Measurements from ENCODE around the gene METTL26. TPM values are rescaled to one million over a fixed set of nuclear protein-coding genes. Genes with fewer than 3 reads are reported as not detected.

METTL26 gene
- total and polyA plus RNA-seq, 8 donors: 18.8 to 130 (median 27.2) TPM

- Histone ChIP-seq H3K27ac (no peak overlapping the region), H3K4me3 (no peak overlapping the region), H3K4me1 (peaks cover 3 to 6% (median 5%) of the 10 kb centered on the region in 3 donors), H3K27me3 (no peaks in the 10 kb centered on the region), H3K9me3 (no peaks in the 10 kb centered on the region), H3K36me3 (peaks cover 0 to 43% (median 11%) of the 10 kb centered on the region in 3 donors)
- no peak for TF ChIP-seq CTCF (IDR thresholded peaks at IDR 0.05)
- WGBS, 2 donors: 72 to 78% methylated on average over 11 of the region's 11 CpGs
- DNase-seq (peak in 1 of 6 donors; percentile 29), FAIRE-seq (no peak), ATAC-seq (no peak)
- intact Hi-C loops (cut with DNase I): no loop called here
Observed at GRCh38 chr16:629833-630248, 6.3 kb downstream of the METTL26 start.

- WGBS, 2 donors: 82 to 87% methylated on average over 27 to 29 of the region's 29 CpGs
- Histone ChIP-seq H3K9me3 (no peaks in the 10 kb centered on the region), H3K27me3 (no peaks in the 10 kb centered on the region), H3K4me3 (no peak overlapping the region), H3K4me1 (peaks cover 3 to 6% (median 5%) of the 10 kb centered on the region in 3 donors), H3K27ac (no peak overlapping the region), H3K36me3 (peaks cover 0 to 43% (median 11%) of the 10 kb centered on the region in 3 donors)
- DNase-seq: peak in 2 of 6 donors; percentile 21 to 83
- no peak for FAIRE-seq
- peak in 2 of 4 donors; percentile 2 to 3 for ATAC-seq
- TF ChIP-seq CTCF (IDR thresholded peaks at IDR 0.05): no peak
- intact Hi-C loops (cut with DNase I): no loop called here
Observed at GRCh38 chr16:629185-629832, 6.8 kb downstream of the METTL26 start.

GRCh38 chr16:628321-629061 is 7.6 kb downstream of the METTL26 start:
- FAIRE-seq (no peak), DNase-seq (peak in 1 of 6 donors; percentile 77), ATAC-seq (no peak)
- no peak overlapping the region for H3K27ac ChIP-seq
- no peak overlapping the region for H3K4me3 ChIP-seq
- intact Hi-C loops (cut with DNase I): no loop called here
- H3K36me3 ChIP-seq: peaks cover 0 to 40% (median 11%) of the 10 kb centered on the region in 3 donors
- 93 to 94% methylated on average over 33 of the region's 33 CpGs for WGBS, 2 donors
- TF ChIP-seq CTCF (IDR thresholded peaks at IDR 0.05): no peak
- H3K4me1 ChIP-seq: peaks cover 3 to 6% (median 5%) of the 10 kb centered on the region in 3 donors
- no peaks in the 10 kb centered on the region for H3K27me3 ChIP-seq
- no peaks in the 10 kb centered on the region for H3K9me3 ChIP-seq

GRCh38 chr16:627454-628239 is 8.5 kb downstream of the METTL26 start:
- DNase-seq (peak in 5 of 6 donors; percentile 47 to 89 (median 73)), FAIRE-seq (no peak), ATAC-seq (peak in 2 of 4 donors; percentile 4 to 8)
- H3K36me3 ChIP-seq: peaks cover 0 to 35% (median 11%) of the 10 kb centered on the region in 3 donors
- no peaks in the 10 kb centered on the region for H3K27me3 ChIP-seq
- WGBS, 2 donors: 83 to 85% methylated on average over 45 to 50 of the region's 50 CpGs
- H3K4me3 ChIP-seq: no peak overlapping the region
- intact Hi-C loops (cut with DNase I): no loop called here
- peaks cover 3 to 6% (median 5%) of the 10 kb centered on the region in 3 donors for H3K4me1 ChIP-seq
- H3K9me3 ChIP-seq: no peaks in the 10 kb centered on the region
- H3K27ac ChIP-seq: no peak overlapping the region
- TF ChIP-seq CTCF (IDR thresholded peaks at IDR 0.05): no peak
